ENCODE measurements around the gene GBA2. TPM values are rescaled to one million over a fixed set of nuclear protein-coding genes. Genes with fewer than 3 reads are reported as not detected.

The GBA2 gene
- polyA plus RNA-seq, 1 donor (not counting 4 experiments of a cell fraction or from before 2014, with no cell fraction given), result 31.7 TPM

GRCh38 chr9:35737143-35737542 lies 11.9 kb downstream of the GBA2 start:
- Histone ChIP-seq H3K4me1 (ENCODE audit: control insufficient read depth, extremely low read depth, insufficient read depth, low read length) (peaks cover 11% of the 10 kb centered on the region), H4K20me1 (ENCODE audit: control insufficient read depth, extremely low read depth, insufficient read depth, low read length) (no peaks in the 10 kb centered on the region), H3K9me3 (ENCODE audit: control insufficient read depth, low read depth, low read length) (no peaks in the 10 kb centered on the region), H3K4me2 (ENCODE audit: control insufficient read depth, extremely low read depth, insufficient read depth, low read depth, low read length) (no peak overlapping the region), H2AFZ (ENCODE audit: control insufficient read depth, low read length) (no peak overlapping the region), H3K36me3 (ENCODE audit: control insufficient read depth in 2 of 2, extremely low read depth in 1 of 2, insufficient read depth in 2 of 2, low read length in 2 of 2) (peaks cover 42 to 54% of the 10 kb centered on the region in 2 experiments), H3K9ac (ENCODE audit: control insufficient read depth, extremely low read depth, insufficient read depth, low read length) (no peak overlapping the region), H3K4me3 (ENCODE audit: control insufficient read depth in 2 of 3, extremely low read depth in 1 of 3, insufficient read depth in 2 of 3, low read depth in 1 of 3, low read length in 3 of 3) (no peak overlapping the region), H3K27me3 (ENCODE audit: control insufficient read depth, extremely low read depth, insufficient read depth, low read length) (no peaks in the 10 kb centered on the region), H3K9me1 (ENCODE audit: control insufficient read depth, extremely low read depth, insufficient read depth, low read length) (no peaks in the 10 kb centered on the region), H3K79me2 (ENCODE audit: control insufficient read depth, insufficient read depth, low read length) (peaks cover 2% of the 10 kb centered on the region), H3K27ac (ENCODE audit: control insufficient read depth, insufficient read depth, low read length) (no peak overlapping the region)
- no peak for DNase-seq (ENCODE audit: low read depth, low spot score)
- TF ChIP-seq CTCF (optimal IDR thresholded peaks at IDR 0.05 in 1 of 3, IDR thresholded peaks at IDR 0.05 in 1 of 3, conservative IDR thresholded peaks at IDR 0.05 in 1 of 3; ENCODE audit: extremely low read depth in 1 of 3, insufficient read depth in 2 of 3, low read length in 3 of 3) (no peak), EZH2 (IDR thresholded peaks at IDR 0.05; ENCODE audit: low read length) (no peak)
- no peak for FAIRE-seq
- dilution Hi-C loops (cut with MboI; ENCODE audit: extremely low pct_ligation_motif_present, low sequenced_read_pairs), result no loop called here

DNA sequence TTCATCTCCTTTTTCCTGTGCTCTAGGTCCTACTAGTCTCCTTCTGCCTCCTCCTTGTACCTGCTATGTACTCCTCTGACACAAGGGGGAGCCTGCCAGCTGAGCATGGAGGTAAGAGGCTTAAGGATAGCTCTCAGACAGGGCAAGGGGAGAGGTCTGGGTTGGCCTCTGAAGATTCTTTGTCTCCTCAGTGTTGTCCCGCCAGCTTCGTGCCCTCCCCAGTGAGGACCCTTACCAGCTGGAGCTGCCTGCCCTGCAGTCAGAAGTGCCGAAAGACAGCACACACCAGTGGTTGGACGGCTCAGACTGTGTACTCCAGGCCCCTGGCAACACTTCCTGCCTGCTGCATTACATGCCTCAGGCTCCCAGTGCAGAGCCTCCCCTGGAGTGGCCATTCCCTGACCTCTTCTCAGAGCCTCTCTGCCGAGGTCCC lies 12.8 kb downstream of the GBA2 start:
- peak; percentile 44 for FAIRE-seq

More for the DNA sequence above, 12.8 kb downstream of the GBA2 start:
- Histone ChIP-seq H3K36me3 (ENCODE audit: control insufficient read depth in 2 of 2, extremely low read depth in 1 of 2, insufficient read depth in 2 of 2, low read length in 2 of 2) (peaks cover 40 to 50% of the 10 kb centered on the region in 2 experiments), H3K9ac (ENCODE audit: control insufficient read depth, extremely low read depth, insufficient read depth, low read length) (no peak overlapping the region), H4K20me1 (ENCODE audit: control insufficient read depth, extremely low read depth, insufficient read depth, low read length) (no peaks in the 10 kb centered on the region), H3K27ac (ENCODE audit: control insufficient read depth, insufficient read depth, low read length) (no peak overlapping the region), H3K27me3 (ENCODE audit: control insufficient read depth, extremely low read depth, insufficient read depth, low read length) (no peaks in the 10 kb centered on the region), H2AFZ (ENCODE audit: control insufficient read depth, low read length) (no peak overlapping the region), H3K4me2 (ENCODE audit: control insufficient read depth, extremely low read depth, insufficient read depth, low read depth, low read length) (no peak overlapping the region), H3K9me3 (ENCODE audit: control insufficient read depth, low read depth, low read length) (no peaks in the 10 kb centered on the region), H3K4me1 (ENCODE audit: control insufficient read depth, extremely low read depth, insufficient read depth, low read length) (peaks cover 11% of the 10 kb centered on the region), H3K9me1 (ENCODE audit: control insufficient read depth, extremely low read depth, insufficient read depth, low read length) (no peaks in the 10 kb centered on the region), H3K4me3 (ENCODE audit: control insufficient read depth in 2 of 3, extremely low read depth in 1 of 3, insufficient read depth in 2 of 3, low read depth in 1 of 3, low read length in 3 of 3) (no peak overlapping the region), H3K79me2 (ENCODE audit: control insufficient read depth, insufficient read depth, low read length) (peaks cover 7% of the 10 kb centered on the region)
- dilution Hi-C loops (cut with MboI; ENCODE audit: extremely low pct_ligation_motif_present, low sequenced_read_pairs), result no loop called here
- no peak for TF ChIP-seq EZH2 (IDR thresholded peaks at IDR 0.05; ENCODE audit: low read length)
- TF ChIP-seq CTCF (optimal IDR thresholded peaks at IDR 0.05 in 1 of 3, IDR thresholded peaks at IDR 0.05 in 1 of 3, conservative IDR thresholded peaks at IDR 0.05 in 1 of 3; ENCODE audit: extremely low read depth in 1 of 3, insufficient read depth in 2 of 3, low read length in 3 of 3), result peak; percentile 84 to 89 (median 84)
- DNase-seq (ENCODE audit: low read depth, low spot score), result no peak
